ENCODE measurements around the gene LPP. TPM values are rescaled to one million over a fixed set of nuclear protein-coding genes. Genes with fewer than 3 reads are reported as not detected.

Gene LPP
- total RNA-seq, 1 donor from 2014 or later = 210 TPM

DNA sequence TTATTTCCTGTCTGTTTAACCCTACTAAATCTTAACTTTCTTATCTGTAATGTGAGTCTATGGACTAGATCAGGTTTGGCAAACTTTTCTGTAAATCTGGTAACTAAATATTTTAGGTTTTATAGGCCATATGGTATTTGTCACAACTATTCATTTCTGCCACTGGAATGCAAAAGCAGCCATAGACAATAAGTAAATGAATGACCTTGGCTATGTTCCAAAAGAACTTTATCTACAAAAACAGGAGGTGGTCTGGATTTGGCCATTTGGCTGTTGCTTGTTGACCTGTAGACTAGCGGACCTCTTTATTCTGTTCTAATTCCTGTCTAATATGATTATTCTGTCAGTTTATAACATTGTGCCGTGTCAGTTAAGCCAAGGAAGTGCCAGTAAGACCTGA is 314.2 kb downstream of the LPP start:
- no peak for DNase-seq (ENCODE audit: low spot score)

DNA sequence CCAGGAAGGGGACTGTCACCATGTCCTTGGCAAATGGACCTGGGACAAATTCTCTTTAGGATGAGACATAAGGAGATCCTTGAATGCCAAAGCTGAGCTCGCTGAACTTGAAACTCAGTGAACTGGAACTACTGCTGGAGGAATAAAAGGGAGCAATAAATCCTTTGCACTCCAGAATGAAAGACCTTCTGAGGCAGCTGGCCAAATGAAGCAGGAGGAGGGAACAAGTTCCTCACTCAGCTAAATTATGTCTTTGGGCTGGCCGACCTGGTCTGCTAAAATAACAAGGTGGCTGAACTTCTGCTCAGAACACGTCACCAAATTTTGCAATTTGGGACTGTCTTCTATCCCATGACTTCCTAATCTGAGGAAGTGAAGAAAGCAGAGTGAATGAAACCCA is 314.7 kb downstream of the LPP start:
- DNase-seq (ENCODE audit: low spot score) = no peak

- no peak for DNase-seq (ENCODE audit: low spot score)
These were observed 315.4 kb downstream of the LPP start for GRCh38 chr3:188469228-188469885.

GRCh38 chr3:188470508-188471130 is 316.7 kb downstream of the LPP start:
- no peak for DNase-seq (ENCODE audit: low spot score)

GRCh38 chr3:188471723-188472122 is 317.8 kb downstream of the LPP start:
- no peak for DNase-seq (ENCODE audit: low spot score)

- DNase-seq (ENCODE audit: low spot score) = no peak
These were observed 318.4 kb downstream of the LPP start for GRCh38 chr3:188472336-188472735.

DNA sequence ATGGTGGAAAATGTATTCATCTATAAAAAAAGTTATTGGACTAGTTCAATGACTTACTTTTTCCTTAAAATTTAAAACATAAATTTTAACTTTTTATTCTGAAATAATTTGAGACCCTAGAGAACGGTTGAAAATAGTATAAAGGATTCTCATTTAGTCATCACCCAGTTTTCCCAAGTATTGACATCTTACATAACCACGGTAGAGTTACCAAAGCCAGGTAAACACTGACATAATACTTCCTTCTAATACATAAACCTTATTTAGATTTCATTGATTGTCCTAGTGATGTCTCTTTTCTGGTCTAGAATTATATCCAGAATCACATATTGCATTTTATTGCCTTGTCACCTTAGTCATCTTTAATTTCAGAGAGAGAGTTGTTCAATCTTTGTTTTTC is 319.1 kb downstream of the LPP start:
- DNase-seq (ENCODE audit: low spot score) = no peak

GRCh38 chr3:188473591-188474288 is 319.8 kb downstream of the LPP start:
- DNase-seq (ENCODE audit: low spot score) = no peak

DNA sequence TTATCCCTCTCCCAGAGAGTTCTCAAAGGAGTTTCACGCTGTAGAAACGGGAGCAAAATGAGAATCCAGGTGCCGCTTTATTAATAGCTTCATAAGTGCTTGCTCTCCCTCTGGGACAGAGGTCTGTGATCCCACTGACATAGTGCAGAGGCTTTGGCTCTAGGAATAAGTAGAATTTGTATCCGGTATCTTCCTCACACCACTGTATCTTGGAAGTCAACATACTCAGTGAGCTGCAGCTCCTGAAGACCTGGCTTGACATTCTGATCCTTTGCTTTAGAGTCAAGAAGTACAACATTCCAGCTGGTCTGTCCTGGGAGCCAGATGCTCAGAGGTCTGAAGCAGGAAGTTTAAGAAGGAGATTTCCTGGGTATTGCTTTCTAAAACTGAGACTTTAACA is 323.0 kb downstream of the LPP start:
- DNase-seq (ENCODE audit: low spot score) = no peak

- DNase-seq (ENCODE audit: low spot score) = no peak
These were observed 326.1 kb downstream of the LPP start for GRCh38 chr3:188480011-188480410.

DNA sequence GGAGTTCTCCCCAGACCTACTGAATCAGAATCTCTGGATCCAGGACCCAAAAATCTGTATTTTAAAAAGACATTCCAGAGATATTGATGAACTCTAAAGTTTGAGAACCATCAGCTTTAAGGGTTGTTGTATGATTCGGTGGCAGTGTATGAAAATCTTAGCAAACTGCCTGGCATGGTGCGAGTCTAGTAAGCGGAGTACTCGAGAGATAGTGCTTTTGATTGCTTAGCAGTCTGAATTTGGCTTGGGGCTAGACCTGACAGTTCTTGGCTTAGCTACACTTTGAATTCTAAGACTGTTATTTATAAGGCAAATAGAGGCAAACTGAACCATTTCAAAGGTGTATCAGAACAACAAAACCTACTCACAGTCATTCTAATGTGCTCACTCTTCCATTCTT is 329.0 kb downstream of the LPP start:
- DNase-seq (ENCODE audit: low spot score) = no peak

DNA sequence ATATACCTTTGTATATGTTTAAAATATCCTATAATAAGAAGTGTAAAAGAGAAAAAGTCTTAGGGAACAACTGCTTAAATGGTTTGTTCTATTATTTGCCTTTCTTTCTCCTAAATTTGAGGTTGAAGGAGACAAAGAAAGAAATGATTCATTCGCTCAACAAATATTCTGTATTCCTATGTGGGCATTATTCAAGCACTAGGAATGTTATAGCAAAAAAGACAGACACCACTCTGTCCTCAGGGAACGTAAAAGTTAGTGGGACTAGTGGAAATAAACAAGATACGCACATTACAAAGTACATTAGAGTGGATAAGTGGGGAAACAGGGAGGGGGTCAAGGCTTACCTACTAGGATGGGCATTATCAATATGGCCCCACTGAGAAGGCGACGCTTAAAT is 332.2 kb downstream of the LPP start:
- no peak for DNase-seq (ENCODE audit: low spot score)

DNA sequence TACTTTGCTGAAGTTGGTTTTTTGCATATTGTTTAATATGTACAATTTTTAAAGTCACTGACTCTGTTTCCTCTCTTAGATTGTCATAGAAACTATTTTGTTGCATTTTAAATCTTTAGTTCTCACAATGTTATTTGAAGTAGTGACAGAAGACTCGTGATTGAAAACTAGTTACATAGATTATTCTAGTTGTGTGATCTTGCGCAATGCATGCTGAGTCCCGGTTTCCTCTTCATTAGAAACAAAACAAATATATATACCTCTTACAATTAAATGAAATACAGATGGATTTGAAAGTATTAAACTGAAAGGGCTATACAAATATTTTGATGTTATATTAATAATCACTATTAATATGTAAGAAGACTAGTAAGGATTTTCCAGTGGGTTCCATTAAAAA is 333.0 kb downstream of the LPP start:
- no peak for DNase-seq (ENCODE audit: low spot score)

DNA sequence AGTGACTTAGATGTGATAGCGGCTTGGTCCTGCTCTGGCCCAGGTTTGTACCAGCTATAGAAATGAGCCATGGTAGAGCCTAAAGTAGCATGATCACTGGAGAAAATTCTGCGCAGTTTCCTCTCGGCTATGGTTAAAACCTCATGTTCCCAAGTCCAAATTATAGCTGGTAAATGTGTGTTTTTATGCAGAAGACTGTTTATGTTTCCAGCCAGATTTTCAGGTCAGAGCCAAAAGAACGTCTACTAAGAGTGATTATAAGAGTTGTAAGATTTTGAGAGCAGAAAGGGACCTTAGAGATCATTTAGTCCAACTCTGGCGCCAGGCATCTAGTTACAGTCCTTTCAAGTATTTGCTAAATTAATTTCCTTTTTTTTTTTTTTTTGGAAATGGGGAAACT is 333.7 kb downstream of the LPP start:
- no peak for DNase-seq (ENCODE audit: low spot score)

DNA sequence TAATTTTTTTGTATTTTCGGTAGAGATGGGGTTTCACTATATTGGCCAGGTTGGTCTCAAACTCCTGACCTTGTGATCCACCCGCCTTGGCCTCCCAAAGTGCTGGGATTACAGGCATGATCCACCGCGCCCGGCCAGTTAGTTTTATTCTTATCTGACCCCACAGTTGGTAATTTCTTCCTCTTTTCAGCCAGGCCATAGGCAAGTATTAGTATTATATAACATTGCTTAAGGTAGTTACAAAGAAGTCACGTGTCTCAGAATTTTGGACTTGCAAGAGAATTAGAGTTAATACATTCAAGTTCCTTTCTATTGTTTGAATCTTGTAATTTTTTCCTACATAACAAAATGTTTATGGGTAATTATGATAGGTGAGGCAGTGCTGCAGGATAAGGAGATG is 334.8 kb downstream of the LPP start:
- no peak for DNase-seq (ENCODE audit: low spot score)

- no peak for DNase-seq (ENCODE audit: low spot score)
These were observed 335.9 kb downstream of the LPP start for GRCh38 chr3:188489639-188490405.

DNA sequence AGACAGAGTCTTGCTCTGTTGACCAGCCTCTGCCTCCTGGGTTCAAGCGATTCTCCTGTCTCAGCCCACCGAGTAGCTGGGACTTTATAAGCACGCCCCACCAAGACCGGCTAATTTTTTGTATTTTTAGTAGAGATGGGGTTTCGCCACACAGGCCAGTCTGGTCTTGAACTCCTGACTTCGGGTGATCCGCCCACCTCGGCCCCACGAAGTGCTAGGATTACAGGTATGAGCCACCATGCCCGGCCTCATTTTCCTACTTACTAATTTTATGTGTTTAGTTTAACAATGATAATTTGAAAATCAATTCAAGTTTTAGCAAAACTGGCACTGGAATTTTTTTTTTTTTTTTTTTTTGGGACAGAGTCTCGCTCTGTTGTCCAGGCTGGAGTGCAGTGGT is 336.5 kb downstream of the LPP start:
- no peak for DNase-seq (ENCODE audit: low spot score)

DNA sequence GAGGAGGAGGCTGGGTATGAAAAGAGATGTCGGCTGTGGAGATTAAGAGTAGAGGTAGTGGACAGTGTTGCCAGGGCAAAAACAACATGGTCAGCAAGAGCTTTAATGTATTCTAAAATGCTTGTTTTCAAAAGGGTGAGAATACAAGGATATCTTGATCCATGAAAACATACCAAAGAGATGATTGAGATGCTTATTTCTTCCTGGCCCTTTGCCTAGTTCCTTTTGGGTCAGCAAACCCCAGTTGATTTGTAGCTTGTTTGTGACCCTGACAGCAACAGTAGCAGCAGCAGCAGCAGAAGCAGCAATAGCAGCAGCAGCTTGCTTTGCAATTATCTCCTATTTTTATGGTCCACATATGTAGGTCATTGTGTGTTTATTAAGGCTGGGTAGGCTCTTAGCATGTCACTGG is 337.3 kb downstream of the LPP start:
- DNase-seq (ENCODE audit: low spot score) = no peak

DNA sequence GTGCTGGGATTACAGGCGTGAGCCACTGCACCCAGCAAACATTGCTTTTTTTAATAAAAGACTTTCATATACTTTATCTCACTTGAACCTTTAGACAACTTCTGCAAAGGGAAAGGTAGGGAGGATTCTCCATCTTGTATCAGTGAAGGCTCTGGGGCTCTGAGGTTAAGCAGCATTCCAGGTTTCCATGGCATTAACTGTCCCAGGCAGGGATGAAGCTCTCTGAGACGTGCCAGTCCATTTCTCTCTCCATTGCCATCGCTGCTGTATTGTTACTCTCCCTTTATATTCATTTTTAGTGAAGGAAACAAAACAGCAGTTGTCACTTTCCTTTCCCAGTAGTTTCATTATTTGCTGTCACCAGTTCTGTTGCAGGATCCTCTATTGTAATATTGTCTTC is 342.4 kb downstream of the LPP start:
- DNase-seq (ENCODE audit: low spot score) = no peak

GRCh38 chr3:188497021-188497420 is 343.1 kb downstream of the LPP start:
- no peak for DNase-seq (ENCODE audit: low spot score)

DNA sequence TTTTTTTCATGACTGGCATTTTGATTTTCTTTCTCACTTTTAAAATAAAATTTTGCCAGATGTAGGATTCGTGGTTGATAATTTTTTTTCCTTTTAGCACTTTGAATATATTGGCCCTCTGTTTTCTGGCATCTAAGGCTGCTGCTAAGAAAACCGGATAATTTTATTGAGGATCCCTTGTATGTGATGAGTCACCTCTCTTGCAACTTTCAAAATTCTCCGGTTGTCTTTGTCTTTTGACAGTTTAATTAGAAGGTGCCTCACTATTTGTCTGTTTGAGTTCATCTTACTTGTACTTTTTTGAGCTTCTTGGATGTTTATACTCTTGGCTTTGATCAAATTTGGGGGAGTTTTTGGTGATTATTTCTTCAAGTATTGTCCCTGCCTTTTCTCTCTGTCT is 349.7 kb downstream of the LPP start:
- no peak for DNase-seq (ENCODE audit: low spot score)

DNA sequence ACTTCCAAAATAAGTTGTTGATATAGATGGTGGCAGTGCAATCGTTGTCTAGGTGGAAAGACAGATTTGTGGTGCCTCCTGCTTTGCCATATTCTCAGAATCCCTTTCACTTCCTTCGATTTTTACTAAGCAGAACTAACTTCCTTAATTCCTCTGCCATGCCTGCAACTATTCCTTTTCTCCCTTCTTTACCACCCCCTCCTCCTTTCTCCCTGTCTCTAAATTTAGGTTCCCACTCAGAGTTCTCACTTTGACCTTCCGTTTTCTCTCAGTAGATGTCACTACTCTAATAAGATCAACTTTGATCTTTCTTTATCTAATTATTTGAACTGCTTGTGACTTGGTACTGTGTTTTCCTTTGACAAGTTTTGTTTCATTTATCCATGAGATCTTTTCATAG is 351.2 kb downstream of the LPP start:
- DNase-seq (ENCODE audit: low spot score) = no peak
